ENCODE results near the gene NCK2. TPM values are rescaled to one million over a fixed set of nuclear protein-coding genes. Genes with fewer than 3 reads are reported as not detected.

NCK2 gene
- total RNA-seq, 1 donor from 2014 or later = 38.4 TPM

DNA sequence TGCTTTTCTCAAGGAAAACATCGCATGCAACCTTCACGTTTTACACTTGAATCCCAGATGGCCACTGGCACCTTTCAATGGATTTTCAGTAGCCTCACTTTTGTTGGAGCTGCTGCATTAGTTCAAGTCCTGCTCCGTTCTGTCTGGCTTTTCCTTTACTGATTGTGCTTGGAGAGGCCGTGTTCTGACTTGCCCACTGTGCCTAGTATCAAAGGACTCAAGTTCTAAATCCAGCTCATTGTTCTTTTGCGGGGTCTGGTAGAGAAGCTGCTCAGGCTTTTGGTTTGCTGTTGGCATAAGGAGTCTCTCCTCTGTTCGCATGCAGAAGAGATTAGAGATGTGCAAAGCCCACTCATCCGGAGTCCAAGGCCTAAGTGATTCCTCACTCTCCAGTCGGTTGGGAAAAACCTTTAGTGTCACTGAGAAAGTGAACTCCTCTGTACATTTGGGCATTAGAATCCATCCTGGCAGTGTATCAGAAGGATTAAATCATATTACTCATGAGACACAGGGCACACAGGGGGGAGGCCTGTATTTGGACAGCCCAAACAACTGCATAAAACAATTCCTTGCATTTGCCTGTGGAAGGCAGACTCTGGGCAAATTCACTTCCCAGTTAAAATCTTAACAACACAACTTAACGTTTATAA is 69.7 kb downstream of the NCK2 start:
- no peak for DNase-seq

DNA sequence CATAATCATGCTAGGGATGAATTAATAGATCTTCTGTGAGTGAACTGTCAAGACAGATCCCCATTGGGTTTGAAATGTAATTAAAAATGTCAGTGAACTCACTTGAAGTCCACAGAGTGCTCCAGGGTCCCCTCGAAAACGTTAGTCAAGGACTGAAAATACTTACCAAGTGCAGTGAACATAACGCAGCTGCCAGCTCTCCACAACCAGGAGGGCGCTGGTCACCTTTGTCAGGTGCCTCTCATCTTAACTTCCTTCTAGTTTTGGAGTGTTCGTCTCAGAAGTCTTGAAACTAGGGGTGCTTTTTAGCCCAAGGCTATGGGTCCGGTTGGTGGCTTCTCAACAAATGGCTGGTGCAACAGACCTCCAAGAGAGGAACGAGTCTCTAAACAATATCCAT is 70.7 kb downstream of the NCK2 start:
- DNase-seq = no peak

DNA sequence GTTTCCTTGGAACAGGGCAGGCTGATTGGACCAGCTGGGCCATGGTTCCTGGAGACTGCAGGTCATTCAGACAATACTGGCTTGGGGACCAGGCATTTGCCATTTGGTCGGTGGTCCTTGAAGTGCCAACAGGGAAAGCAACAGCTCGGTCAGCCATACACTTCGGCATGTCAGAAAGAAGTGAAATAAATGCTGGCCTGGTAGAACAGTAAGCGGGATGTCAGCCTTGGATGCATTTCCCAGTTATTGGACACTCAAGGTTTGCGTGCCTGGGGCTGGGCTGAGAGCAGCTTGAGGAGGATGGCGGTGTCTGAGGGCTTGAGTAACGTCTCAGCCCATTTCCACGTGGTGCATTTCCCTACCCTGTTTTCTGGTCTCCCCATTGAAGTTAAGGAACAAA is 75.4 kb downstream of the NCK2 start:
- no peak for DNase-seq

DNA sequence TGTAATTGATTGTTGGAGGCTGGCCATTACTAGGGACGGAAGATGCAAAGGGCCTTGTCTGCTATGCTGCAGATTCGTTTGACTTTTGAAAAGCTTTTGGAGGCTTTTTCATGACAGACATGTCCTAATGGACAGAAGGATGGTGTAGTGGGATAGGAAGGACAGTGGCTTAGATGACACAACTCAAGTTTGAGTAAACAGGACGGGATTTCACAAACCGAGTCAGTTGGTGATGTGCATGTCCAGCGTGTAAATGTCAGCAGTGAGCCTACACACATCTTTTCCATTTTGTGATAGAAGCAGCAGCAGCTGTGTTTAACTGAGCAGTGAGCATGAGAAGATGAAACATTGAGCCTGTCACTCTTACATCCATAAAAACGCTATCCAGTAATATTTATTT is 76.0 kb downstream of the NCK2 start:
- no peak for DNase-seq

DNA sequence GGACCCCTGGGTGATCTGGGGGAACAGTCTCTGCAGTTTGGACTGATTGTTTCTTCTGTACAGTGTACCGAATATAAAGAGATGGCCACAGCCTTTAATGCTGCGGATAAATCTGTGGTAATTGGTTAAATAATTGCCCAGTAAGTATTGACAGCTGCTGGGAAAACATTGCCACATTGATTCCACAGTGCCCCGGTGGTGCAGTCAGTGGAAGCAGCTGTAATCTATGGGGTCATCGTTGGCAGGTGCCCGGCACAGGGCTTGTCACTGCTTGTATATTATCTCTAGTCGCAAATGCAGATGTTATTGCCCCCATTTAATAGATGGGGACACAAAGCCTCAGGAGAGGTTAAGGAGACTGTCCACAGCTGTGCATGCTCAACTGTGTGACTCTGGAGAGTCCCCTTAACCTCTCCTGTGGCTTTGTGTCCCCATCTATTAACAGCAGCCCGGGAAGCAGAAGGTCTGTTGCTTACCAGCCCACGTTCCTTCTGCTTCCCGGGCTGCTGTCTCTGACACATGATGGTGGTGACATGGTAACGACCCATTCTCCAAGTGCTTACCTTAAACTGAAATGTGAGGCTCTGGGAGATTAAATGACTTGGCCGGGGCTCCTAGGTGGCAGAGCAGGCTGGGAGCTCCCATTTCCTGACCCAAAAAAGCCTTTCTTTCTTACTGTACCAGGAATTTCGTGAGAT is 76.9 kb downstream of the NCK2 start:
- DNase-seq = no peak

DNA sequence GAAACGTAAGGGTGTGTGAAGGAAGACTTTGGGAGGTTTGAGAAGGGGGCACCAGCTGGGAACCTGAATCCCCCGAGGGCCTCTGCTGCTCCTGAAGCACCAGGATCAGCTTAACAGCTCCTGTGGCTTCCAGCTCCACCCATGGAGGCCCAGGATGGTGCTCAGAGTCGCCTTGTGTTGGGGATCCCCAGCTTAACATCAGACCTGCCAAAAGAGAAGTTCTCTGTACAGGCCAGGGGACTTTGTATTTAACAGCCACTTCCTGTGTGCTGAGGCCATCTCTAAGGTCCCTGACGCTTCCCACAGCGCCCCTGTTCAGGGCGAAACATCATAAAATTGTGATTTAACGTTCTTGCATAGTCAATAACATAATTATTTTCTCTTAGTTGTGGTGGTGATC is 77.5 kb downstream of the NCK2 start:
- DNase-seq = no peak

DNA sequence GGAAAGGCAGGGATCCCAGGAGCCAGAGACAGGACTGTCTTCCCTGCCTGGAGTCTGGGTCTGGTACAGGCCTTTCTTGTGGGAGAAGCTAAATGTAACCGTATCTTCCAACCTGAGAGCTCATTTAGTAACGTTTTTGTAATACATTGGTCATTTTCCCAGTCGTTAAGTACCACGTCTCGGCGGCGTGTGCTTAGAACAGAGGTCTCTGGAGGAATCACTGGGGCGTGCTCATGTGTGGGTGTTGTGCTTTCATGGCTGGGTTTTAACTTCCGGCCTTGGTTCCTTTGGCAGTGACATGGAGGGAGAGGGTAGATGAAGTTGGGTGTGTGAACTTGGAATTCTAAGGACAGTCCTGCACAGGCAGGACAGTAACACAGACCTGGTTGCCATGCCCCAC is 79.7 kb downstream of the NCK2 start:
- no peak for DNase-seq

DNA sequence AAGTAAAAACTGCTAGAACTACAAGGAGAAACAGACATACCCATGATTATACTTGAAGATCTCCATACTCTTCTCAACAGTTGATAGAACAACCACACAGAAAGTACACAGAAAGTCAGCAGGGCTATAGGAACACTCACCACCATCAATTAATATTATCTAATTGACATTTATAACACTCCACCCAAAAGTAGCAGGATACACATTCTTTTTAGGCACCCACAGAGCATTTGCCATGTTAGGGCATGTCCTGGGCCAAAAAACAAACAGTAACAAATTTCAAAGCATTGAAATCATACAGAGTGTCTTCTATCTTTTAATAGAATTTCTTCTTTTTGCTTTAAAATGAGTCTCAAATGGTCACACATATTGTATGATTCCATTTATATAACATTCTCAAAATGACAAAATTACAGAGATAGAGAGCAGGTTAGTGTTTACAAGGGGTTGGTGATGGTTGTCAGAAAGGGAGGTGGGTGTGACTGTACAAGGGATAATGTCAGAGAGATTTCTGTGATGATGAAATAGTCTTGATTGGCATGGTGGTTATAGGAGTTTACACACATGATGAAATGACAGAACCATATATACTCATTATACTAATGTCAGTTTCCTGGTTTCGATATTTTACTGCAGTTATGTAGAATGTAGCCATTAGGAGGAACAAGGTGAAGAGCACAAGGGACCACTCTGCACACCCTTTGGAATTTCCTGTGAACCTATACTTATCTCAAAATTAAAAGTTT is 82.8 kb downstream of the NCK2 start:
- DNase-seq = no peak

DNA sequence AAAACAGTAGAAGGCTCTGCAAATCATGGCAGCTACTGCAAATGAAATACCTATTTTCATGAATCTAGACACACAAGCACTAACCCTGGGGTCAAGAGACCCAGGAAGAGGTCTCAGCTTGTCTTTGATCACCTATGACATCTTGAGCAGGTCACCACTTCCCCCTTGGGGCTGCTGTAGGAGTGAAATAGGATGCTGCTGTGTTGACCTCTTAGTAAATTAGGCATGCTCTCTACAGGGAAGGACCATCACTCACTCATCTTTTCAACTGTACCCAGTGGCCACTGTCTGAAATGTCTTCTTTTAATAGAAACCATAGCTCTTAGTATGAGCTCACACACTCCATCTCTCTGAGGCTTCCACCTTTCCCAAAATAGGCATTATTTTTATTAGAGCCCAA is 83.8 kb downstream of the NCK2 start:
- no peak for DNase-seq

DNA sequence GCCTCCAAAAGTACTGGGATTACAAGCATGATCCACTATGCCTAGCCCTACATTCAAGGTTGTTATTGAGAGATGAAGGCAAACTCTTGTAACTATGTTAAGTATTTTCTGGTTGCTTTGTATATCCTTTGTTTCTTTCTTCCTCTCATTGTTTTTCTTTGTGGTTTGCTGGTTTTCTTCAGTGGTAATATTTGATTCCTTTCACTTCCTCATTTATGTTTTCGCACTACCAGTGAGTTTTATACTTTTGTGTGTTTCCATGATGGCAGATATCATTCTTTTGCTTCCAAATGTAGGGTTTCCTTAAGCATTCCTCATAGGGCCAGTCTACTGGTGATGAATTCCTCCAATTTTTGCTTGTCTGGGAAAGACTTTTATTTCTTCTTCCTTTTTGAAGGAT is 90.2 kb downstream of the NCK2 start:
- no peak for DNase-seq

DNA sequence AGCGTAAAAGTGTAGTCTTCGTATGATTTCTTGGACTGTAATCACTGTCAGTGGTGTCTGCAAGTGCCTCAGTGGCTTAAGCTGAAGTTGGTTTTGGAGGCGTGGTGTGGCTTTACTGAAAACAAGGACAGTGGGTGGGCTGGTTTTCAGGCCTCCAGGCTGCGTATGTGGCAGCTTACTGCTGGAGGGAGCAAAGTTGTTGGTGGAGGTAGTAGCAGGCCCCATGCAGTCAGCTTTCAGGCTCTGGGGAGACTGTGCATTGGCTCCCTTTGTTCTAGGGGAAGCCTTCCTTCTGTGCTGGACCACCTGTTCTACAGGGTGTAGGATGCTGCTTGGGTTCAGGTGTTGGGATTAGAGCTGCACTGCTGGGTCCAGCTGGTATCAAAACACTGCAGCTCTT is 91.6 kb downstream of the NCK2 start:
- no peak for DNase-seq

DNA sequence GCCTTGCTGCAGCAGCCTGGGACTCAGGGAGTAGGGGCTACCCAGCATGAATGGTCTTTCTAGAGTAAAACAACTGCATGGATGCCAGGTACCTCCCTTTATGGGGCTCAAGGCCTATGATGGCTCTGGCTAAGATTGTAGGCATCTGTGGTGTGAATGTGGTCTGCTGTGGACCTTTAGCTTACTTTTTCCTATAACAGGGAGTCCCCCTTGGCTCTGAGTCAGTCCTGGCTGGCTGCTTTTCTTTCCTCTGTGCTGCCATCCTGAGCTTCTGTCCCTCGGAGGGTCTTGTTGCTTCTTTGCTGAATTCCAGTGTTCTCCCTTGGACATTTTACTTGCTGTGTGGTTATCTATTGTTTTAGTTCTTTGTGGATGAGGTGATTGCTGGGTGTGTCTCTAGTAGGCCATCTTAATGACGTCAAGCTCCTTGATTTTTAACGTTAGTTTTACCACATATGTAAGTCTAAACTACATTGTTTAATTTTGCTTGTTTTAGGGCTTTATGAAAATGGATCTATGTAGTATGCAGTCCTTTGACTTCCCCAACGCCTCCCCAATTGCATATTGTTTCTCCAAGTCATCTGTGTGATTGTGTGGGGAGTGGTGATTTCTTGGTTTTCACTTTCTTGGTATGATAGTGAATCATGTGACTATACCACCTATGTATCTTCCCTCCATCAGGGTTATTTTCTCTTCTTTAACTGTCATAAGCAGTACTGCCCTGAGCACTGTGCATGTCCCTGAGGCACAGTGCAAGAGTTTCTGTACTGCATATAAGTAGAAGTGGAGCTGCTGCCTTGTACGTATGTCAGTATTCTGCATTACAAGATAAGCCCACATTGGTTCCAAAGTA is 92.4 kb downstream of the NCK2 start:
- DNase-seq = no peak

DNA sequence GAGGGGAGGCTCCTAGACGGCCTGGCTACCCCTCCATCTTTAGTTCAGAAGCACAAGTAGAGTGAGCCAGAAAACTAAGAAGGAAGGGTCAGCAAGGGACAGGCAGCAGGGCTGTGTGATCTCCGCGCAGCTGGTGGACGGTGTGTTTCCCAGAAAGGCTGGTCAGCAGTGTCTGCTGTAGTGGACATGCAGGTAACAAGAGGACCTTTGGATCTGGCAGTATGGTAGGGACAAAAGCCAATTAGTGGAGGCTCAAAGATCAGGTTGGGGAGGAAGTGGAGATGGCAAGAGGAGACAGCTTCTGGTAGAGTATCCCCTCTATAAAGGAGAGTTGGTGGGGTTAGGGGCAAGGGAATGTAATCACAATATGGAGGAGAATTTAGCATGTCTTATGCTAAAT is 95.1 kb downstream of the NCK2 start:
- DNase-seq = no peak

DNA sequence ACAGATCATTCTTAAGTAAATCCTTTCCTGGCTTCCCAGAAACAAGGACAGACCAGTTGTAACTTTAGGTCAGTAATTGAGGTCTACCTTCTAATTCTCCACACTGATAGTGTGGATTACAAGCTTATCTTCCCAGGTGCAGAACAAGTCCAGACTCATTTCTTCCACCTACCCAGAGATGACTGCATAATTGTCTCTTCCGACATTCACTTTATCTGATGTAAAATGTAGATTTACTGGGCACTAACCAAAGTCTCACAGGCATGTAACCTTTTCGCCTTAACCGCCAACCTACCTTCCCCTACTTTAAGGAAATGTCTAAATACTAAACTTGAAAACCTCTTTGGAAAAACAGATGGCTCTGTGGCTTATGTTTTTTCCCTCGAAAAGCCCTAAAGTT is 96.2 kb downstream of the NCK2 start:
- no peak for DNase-seq

DNA sequence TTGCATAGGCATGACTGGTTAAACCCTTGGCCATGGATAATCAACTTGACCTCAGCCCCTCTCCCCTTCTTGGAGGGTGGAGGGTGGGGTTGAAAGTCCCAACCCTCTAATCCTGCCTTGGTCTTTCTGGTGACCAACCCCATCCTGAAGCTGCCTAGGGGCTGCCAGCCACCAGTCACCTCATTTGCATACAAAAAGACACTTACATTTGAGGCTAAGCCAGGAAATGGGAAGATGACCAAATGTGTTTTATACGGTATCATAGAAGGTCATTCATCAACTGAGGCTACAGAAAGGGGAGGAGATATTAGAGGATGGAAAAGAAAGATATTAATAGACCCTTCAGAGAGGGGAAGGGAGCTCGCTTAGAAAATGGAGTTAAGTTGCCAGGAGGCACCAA is 96.8 kb downstream of the NCK2 start:
- DNase-seq = no peak

DNA sequence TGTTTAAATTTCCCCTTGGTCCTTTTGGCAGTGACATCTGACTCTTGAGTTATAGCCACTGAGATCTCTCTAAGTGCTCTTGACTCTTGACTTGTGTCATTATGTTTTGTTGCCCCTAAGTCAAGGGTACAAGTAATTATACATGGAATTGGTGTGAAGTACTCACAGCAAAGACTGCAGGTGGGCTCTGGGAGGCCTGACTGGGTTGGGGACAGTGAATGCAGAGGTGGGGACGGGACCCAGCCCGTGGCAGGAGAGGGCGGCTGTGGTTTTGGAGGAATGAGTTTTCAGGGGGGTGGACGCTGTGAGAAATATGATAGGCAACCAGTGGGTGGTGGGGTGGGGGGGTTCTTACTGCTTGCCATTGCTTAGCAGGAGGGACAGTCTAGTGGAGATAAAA is 97.8 kb downstream of the NCK2 start:
- DNase-seq = no peak

DNA sequence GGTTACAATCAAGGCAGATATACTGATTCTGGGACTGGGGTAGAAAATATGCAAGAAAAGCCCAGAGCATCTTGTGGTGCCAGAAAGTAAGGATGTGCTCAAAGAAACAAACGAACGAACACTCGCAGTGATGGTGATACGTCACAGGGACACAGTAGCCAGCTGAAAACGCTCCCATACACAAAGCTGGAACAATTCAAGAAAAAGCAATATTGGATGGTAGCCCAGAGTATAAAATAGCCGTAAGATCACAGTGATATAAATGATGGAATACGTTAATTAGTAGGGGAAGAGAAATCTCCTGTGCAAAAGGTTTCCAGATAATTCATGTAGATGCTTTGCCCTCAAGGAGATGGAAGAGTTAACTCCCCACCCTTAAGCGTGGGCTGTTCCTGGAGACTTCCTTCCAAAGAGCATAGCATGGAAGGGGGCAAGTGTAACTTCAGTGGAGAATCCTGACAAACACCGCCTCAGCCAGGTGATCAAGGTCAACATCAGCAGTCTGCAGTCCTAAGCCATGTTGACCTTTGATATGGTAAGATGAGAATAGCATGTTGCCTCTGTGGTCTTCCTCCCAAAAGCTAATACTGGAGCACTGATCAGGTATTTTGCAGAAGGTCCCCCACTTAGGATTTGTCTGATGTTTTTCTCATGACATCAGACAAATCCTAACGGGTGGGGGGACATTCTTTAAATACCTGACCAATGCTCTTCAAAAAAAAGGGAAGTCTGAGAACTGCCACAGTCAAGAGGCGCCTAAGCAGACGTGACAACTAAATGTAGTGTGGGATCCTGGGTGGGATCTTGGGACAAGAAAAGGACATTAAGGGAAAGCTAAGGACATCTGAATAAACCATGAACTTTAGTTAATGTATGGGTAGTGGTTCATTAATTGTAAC is 99.0 kb downstream of the NCK2 start:
- DNase-seq = no peak

DNA sequence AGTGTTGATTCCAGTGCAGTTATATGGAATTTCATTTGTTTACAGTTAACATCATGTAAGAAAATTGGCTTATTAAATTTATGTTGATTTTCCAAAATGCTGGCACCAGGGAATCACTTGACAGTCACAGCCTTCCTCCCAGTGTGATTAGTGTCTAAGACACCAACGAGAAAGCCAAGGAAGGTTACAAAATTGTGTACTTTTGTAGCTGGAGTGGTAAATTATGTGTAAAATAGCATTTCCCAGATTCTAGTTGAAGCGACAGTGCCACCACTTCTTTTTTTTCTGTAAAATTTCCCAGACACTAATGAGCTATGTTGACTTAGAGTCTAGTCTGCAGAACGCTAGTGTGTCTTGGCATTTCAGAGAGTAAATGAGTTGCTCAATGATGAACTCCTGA is 101.3 kb downstream of the NCK2 start:
- DNase-seq = no peak

DNA sequence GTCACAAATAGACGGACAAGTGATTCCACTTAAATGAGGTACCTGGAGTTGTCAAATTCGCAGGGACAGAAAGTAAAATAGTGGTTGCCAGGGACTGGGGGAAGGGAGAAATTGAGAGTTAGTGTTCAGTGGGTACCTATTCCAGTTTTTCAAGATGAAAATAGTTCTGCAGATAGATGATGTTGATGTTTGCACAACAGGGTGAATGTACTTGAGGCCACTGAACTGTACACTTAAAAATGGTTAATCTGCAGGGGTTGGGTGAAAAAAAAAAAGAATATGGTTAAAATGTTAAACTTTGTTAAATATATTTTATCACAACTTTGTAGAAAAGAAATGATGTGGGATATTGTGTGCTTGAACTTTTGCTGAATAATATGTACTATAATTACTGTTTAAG is 102.3 kb downstream of the NCK2 start:
- DNase-seq = no peak

DNA sequence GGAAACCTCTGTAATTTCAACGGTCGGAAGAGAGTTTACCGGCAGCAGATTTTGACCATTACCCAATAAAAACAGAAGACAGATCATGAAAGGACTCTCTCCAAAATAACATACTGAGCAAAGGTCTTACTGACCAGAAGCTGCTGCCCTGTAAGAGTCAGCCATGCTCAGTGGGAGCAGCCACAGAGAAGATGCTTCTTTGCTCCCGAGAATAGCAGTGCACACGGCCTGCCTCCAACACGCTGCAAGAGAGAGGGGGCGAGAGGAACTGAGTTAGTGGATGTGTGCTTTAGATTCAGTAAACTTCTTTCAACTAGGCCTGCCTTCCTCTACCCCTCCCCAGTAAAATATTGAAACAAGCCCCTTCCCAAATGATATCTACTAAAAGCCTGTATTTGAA is 103.7 kb downstream of the NCK2 start:
- no peak for DNase-seq

DNA sequence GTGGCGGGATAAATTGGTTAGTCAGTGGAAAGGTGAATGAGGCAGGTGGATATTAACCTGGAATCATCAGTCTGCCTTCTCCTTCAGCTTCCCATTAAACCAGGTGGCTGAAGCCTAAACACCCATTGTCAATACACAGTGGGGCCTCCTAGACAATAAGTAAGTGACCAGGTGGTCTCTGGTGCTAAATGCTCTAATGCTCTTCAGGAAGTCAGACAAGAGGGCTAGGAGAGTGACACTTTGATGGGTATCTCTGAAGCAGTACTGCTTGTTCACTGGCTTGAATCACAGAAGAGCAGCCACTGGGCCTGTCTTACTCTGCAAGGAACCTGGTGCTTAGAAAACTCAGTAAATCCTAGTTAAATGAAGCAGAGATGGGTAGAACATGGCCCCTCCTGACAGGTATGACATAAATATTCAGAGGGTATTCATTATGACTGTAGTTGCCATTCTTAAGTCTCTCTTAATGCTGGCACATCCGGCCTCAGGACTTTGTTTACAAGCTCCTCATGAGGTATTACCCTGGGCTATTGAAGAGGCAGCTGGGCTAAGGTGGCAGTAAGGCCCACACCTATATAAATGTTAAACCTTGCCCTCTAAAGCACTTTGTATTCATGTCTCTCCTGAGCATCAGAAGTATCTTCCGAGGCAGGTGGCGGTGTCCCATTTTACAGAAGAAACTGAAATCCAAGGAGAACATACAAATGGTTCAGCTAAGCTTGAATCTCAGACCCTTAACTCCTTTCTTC is 104.9 kb downstream of the NCK2 start:
- DNase-seq = no peak
